Measurements from ENCODE around the gene KDM3A.

KDM3A gene

DNA sequence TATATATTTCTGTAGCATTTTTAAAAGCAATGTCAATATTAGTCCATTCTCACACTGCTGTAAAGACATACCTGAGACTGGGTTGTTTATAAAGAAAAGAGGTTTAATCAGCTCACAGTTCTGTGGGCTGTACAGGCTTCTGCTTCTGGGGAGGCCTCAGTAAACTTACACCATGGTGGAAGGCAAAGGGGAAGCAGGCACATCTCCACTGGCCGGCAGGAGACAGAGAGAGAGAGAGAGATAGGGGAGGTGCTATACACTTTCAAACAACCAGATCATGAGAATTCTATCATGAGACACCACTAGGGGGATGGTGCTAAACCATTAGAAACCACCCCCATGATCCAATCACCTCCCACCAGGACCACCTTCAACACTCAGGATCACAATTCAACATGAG, 79.0 kb downstream of the KDM3A start:
- Histone ChIP-seq H3K9me3 (ENCODE audit: control insufficient read depth, insufficient read depth, low read depth, low read length) (peaks cover 10% of the 10 kb centered on the region), H3K4me3 (ENCODE audit: low read depth, low read length) (no peak overlapping the region), H3K27ac (ENCODE audit: low read depth, low read length) (no peak overlapping the region), H3K36me3 (ENCODE audit: control insufficient read depth, insufficient read depth, low read length) (no peaks in the 10 kb centered on the region), H3K4me1 (ENCODE audit: control insufficient read depth, insufficient read depth, low read length) (no peaks in the 10 kb centered on the region), H3K27me3 (ENCODE audit: control insufficient read depth, insufficient read depth, low read length) (no peaks in the 10 kb centered on the region), H3K9ac (ENCODE audit: low read length) (no peak overlapping the region)

DNA sequence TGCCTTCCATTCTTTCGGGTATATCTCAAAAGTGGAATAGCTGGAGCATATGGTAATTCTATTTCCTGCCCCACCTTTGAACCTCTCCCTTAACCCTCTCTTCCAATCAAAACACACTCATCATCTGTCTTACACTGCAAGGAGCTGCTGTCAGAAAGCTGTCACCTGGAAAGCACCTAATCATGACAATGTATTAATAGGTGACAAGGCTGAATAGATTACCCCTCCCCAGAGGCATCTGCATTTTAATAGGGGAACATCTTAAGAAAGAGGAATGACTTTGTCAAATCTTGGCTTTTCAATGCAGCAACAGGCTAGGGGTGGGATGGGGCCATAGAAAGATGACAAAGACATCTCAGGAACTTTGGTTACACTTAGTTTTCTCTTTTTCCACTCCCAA, 80.8 kb downstream of the KDM3A start:
- Histone ChIP-seq H3K9me3 (ENCODE audit: control insufficient read depth, insufficient read depth, low read depth, low read length) (peaks cover 8% of the 10 kb centered on the region), H3K9ac (ENCODE audit: low read length) (no peak overlapping the region), H3K36me3 (ENCODE audit: control insufficient read depth, insufficient read depth, low read length) (no peaks in the 10 kb centered on the region), H3K27me3 (ENCODE audit: control insufficient read depth, insufficient read depth, low read length) (no peaks in the 10 kb centered on the region), H3K27ac (ENCODE audit: low read depth, low read length) (no peak overlapping the region), H3K4me3 (ENCODE audit: low read depth, low read length) (no peak overlapping the region), H3K4me1 (ENCODE audit: control insufficient read depth, insufficient read depth, low read length) (no peaks in the 10 kb centered on the region)

DNA sequence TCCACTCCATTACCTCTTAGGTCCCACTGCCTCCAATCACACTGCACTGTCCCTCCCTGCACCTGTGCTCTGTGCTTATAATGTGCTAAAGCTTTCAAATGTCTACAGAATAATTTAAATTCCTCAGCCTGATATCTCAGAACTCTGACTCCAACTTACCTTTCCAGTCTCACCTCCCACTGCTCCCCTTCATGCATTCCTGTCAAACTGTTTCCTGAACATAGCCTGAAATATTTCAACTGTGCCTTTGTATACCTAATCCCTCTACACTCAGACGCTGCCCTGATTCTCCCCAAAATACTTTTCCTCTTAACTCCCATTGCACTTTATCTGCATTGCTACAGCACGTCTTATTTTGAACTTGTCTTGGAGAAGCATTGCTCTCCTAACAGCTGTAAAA, 81.5 kb downstream of the KDM3A start:
- Histone ChIP-seq H3K4me1 (ENCODE audit: control insufficient read depth, insufficient read depth, low read length) (no peaks in the 10 kb centered on the region), H3K9me3 (ENCODE audit: control insufficient read depth, insufficient read depth, low read depth, low read length) (peaks cover 8% of the 10 kb centered on the region), H3K36me3 (ENCODE audit: control insufficient read depth, insufficient read depth, low read length) (no peaks in the 10 kb centered on the region), H3K9ac (ENCODE audit: low read length) (no peak overlapping the region), H3K4me3 (ENCODE audit: low read depth, low read length) (no peak overlapping the region), H3K27me3 (ENCODE audit: control insufficient read depth, insufficient read depth, low read length) (no peaks in the 10 kb centered on the region), H3K27ac (ENCODE audit: low read depth, low read length) (no peak overlapping the region)

DNA sequence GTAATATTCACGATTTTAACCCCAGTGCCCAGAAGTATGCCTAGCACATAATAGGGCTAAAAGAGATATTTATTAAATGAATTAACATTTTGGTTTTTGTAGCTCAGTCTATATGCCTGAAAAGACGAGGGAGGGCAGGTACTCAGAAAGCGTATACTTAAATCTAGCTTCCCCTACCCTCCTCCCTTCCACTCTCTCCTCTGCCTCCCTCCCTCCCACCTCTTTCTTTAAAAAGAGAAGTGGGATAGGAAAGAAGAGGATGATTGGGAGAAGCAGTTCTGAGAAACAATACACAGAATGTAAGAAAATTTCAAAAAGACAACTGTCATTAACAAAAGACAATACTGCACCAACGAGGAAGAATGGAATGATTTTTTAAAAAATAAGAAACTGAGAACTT, 82.3 kb downstream of the KDM3A start:
- Histone ChIP-seq H3K4me1 (ENCODE audit: control insufficient read depth, insufficient read depth, low read length) (no peaks in the 10 kb centered on the region), H3K9ac (ENCODE audit: low read length) (no peak overlapping the region), H3K27me3 (ENCODE audit: control insufficient read depth, insufficient read depth, low read length) (no peaks in the 10 kb centered on the region), H3K4me3 (ENCODE audit: low read depth, low read length) (no peak overlapping the region), H3K9me3 (ENCODE audit: control insufficient read depth, insufficient read depth, low read depth, low read length) (peaks cover 8% of the 10 kb centered on the region), H3K36me3 (ENCODE audit: control insufficient read depth, insufficient read depth, low read length) (peaks cover 3% of the 10 kb centered on the region), H3K27ac (ENCODE audit: low read depth, low read length) (no peak overlapping the region)

DNA sequence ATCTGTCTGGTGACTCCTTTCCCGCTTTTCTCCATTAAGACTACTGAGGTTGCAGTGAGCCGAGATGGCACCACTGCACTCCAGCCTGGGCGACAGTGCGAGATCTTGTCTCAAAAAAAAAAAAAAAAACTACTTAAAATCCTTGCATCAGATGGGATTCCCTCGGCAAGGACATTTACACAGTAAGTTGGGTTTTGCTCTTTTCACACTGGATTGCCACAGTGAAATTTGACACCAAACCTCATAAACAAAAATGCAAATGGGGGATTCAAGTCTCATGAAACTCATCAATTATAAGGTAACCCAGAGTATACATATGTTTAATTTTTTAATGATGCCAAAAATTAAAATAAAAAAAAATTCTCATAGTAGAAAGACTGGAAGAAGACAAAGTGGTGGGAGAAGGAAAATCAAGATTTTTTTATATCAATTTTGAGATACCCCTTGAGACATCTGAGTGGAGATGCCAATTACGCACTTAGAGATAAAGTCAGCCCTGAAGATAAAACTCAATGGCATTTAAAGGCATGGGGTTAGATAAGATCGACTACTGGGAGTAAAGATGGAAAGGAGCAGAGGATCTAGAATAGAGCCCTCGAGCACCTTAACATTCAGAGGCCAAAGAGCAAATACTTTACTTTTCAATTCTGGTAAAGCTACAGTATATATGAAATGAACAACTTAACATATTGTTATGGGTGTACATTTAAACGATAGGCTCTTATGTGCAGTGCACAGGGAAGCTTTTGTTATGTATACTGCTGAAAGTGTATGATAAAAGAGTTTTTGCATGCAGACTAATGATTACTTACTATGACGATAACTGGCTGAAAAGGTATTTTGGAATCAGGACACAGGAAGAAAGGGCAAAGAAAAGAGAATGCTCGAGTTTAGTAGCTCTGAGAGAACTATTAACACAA, 84.5 kb downstream of the KDM3A start:
- H3K27me3 ChIP-seq (ENCODE audit: control insufficient read depth, insufficient read depth, low read length), result no peaks in the 10 kb centered on the region
- H3K36me3 ChIP-seq (ENCODE audit: control insufficient read depth, insufficient read depth, low read length), result peaks cover 6% of the 10 kb centered on the region
- H3K9ac ChIP-seq (ENCODE audit: low read length), result no peak overlapping the region
- no peaks in the 10 kb centered on the region for H3K4me1 ChIP-seq (ENCODE audit: control insufficient read depth, insufficient read depth, low read length)
- H3K27ac ChIP-seq (ENCODE audit: low read depth, low read length), result no peak overlapping the region
- H3K9me3 ChIP-seq (ENCODE audit: control insufficient read depth, insufficient read depth, low read depth, low read length), result peaks cover under 1% of the 10 kb centered on the region; the same call in 1 of the 2 replicates
- no peak overlapping the region for H3K4me3 ChIP-seq (ENCODE audit: low read depth, low read length)

- Histone ChIP-seq H3K4me1 (ENCODE audit: control insufficient read depth, insufficient read depth, low read length) (no peaks in the 10 kb centered on the region), H3K4me3 (ENCODE audit: low read depth, low read length) (no peak overlapping the region), H3K27me3 (ENCODE audit: control insufficient read depth, insufficient read depth, low read length) (no peaks in the 10 kb centered on the region), H3K27ac (ENCODE audit: low read depth, low read length) (no peak overlapping the region), H3K9me3 (ENCODE audit: control insufficient read depth, insufficient read depth, low read depth, low read length) (peaks cover 53% of the 10 kb centered on the region), H3K9ac (ENCODE audit: low read length) (no peak overlapping the region), H3K36me3 (ENCODE audit: control insufficient read depth, insufficient read depth, low read length) (peaks cover 1% of the 10 kb centered on the region)
Observed at GRCh38 chr2:86533589-86533988, 92.4 kb downstream of the KDM3A start.

- Histone ChIP-seq H3K27ac (ENCODE audit: low read depth, low read length) (no peak overlapping the region), H3K4me3 (ENCODE audit: low read depth, low read length) (no peak overlapping the region), H3K9ac (ENCODE audit: low read length) (no peak overlapping the region), H3K4me1 (ENCODE audit: control insufficient read depth, insufficient read depth, low read length) (no peaks in the 10 kb centered on the region), H3K9me3 (ENCODE audit: control insufficient read depth, insufficient read depth, low read depth, low read length) (peaks cover 71% of the 10 kb centered on the region), H3K36me3 (ENCODE audit: control insufficient read depth, insufficient read depth, low read length) (no peaks in the 10 kb centered on the region; the same call in 1 of the 2 replicates), H3K27me3 (ENCODE audit: control insufficient read depth, insufficient read depth, low read length) (no peaks in the 10 kb centered on the region)
Observed at GRCh38 chr2:86541334-86541733, 100.2 kb downstream of the KDM3A start.

All from HUES6 (cell line).